Left lung (tissue), 10 donors: ENCODE data around the gene SDF4. TPM values are rescaled to one million over a fixed set of nuclear protein-coding genes. Genes with fewer than 3 reads are reported as not detected.

ENCODE experiments used
- ATAC-seq: fragments of 200-7000 bp; cut with Tn5 transposase; one replicate; pipeline ENCODE4 v1.9.1; 2020; ENCODE audit warnings: moderate library complexity
- DNase-seq, 4 donors: peaks; one replicate each; pipeline ENCODE4 v3.0.0-alpha.2; 2013 to 2020
- H3K27ac ChIP-seq, 2 donors: fragments of 200-600 bp; sonication (generic) in 1 of 2; one replicate each; pipeline versions ENCODE4 v1.5.0 to v1.8.0; 2020 to 2021
- H3K27me3 ChIP-seq, 2 donors: fragments of 200-600 bp; sonication (generic) in 1 of 2; one replicate each; pipeline versions ENCODE4 v1.5.0 to v1.8.0; 2020 to 2021
- H3K36me3 ChIP-seq, 2 donors: fragments of 200-600 bp; sonication (generic) in 1 of 2; one replicate each; pipeline versions ENCODE4 v1.5.0 to v1.8.0; 2020 to 2021
- H3K4me1 ChIP-seq, 2 donors: fragments of 200-600 bp; one replicate each; pipeline ENCODE4 v1.8.0; 2021
- H3K4me3 ChIP-seq, 2 donors: fragments of 200-600 bp; sonication (generic) in 1 of 2; one replicate each; pipeline versions ENCODE4 v1.5.0 to v1.8.0; 2020 to 2021; ENCODE audit warnings: mild to moderate bottlenecking in 1 of 2
- H3K9me3 ChIP-seq, 2 donors: fragments of 200-600 bp; sonication (generic) in 1 of 2; one replicate each; pipeline versions ENCODE4 v1.5.0 to v1.8.0; 2020 to 2021
- intact Hi-C, 2 donors: fragments of 100-400 bp; cut with DNase I; formaldehyde crosslinking; loops; one replicate each; pipeline versions ENCODE4 v1.11.2 to v1.14.2; 2022
- polyA plus RNA-seq, 6 donors: library from polyadenylated mRNA; unstranded; fragments of 120-200 nt; gene quantifications; one replicate each; pipeline ENCODE4 v1.2.1, GENCODE V29; 2013; ENCODE audit not compliant: insufficient read length in 6 of 6
- total RNA-seq, 2 donors: library from RNA; stranded (reverse); fragmentation: NEBNext Ultra II Directional; extraction: Animal tissue kit (Norgen Biotek cat#: 25700); gene quantifications; one replicate each; pipeline ENCODE4 v1.2.1, GENCODE V29; 2021
- TF ChIP-seq, protein P1 (sequence below), 2 donors: fragments of 200-600 bp; sonication (generic) in 1 of 2; IDR thresholded peaks; one replicate each; pipeline versions ENCODE4 v1.5.0 to v1.8.0; 2021; ENCODE audit warnings: antibody characterized with exemption in 2 of 2
- donor health status: DM: no; HTN: yes; CAD: no.
- donor health status: DM: no; HTN: no; CAD: no.

The SDF4 gene
- total and polyA plus RNA-seq, 8 donors = 86.7 to 166 (median 100) TPM

GRCh38 chr1:1208713-1209433 lies 22.9 kb downstream of the SDF4 start:
- H3K4me3 ChIP-seq = no peak overlapping the region
- H3K9me3 ChIP-seq = no peaks in the 10 kb centered on the region
- intact Hi-C loops = no loop called here
- DNase-seq (peak in 1 of 4 donors; percentile 75), ATAC-seq (no peak)
- peaks cover 7 to 53% of the 10 kb centered on the region in 2 donors for H3K4me1 ChIP-seq
- no peak overlapping the region for H3K27ac ChIP-seq
- TF ChIP-seq, protein P1, sequence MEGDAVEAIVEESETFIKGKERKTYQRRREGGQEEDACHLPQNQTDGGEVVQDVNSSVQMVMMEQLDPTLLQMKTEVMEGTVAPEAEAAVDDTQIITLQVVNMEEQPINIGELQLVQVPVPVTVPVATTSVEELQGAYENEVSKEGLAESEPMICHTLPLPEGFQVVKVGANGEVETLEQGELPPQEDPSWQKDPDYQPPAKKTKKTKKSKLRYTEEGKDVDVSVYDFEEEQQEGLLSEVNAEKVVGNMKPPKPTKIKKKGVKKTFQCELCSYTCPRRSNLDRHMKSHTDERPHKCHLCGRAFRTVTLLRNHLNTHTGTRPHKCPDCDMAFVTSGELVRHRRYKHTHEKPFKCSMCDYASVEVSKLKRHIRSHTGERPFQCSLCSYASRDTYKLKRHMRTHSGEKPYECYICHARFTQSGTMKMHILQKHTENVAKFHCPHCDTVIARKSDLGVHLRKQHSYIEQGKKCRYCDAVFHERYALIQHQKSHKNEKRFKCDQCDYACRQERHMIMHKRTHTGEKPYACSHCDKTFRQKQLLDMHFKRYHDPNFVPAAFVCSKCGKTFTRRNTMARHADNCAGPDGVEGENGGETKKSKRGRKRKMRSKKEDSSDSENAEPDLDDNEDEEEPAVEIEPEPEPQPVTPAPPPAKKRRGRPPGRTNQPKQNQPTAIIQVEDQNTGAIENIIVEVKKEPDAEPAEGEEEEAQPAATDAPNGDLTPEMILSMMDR (IDR thresholded peaks at IDR 0.05) = no peak
- peaks cover 18 to 77% of the 10 kb centered on the region in 2 donors for H3K27me3 ChIP-seq
- no peaks in the 10 kb centered on the region for H3K36me3 ChIP-seq

DNA sequence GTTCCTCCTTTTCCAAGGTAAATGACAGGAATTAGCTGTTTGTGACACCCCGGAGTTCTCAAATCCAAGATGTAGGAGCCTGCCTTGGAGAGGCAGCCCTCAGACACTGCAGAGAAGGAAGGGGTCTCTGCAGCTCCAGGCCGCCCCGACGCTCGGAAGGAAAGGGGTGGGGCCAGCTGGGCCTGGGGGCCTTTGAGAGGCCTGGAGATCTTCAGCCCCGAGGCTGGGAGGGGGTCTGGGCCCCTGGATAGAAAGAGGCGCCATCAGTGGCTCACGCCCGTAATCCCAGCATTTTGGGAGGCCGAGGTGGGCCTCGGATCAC lies 24.3 kb downstream of the SDF4 start:
- Histone ChIP-seq H3K4me3 (no peak overlapping the region), H3K4me1 (peaks cover 7 to 40% of the 10 kb centered on the region in 2 donors), H3K27ac (no peak overlapping the region), H3K27me3 (peaks cover 18 to 76% of the 10 kb centered on the region in 2 donors), H3K36me3 (no peaks in the 10 kb centered on the region), H3K9me3 (no peaks in the 10 kb centered on the region)
- TF ChIP-seq, protein P1 (IDR thresholded peaks at IDR 0.05) = no peak
- intact Hi-C loops = no loop called here
- ATAC-seq (no peak), DNase-seq (peak in 1 of 4 donors; percentile 53)

DNA sequence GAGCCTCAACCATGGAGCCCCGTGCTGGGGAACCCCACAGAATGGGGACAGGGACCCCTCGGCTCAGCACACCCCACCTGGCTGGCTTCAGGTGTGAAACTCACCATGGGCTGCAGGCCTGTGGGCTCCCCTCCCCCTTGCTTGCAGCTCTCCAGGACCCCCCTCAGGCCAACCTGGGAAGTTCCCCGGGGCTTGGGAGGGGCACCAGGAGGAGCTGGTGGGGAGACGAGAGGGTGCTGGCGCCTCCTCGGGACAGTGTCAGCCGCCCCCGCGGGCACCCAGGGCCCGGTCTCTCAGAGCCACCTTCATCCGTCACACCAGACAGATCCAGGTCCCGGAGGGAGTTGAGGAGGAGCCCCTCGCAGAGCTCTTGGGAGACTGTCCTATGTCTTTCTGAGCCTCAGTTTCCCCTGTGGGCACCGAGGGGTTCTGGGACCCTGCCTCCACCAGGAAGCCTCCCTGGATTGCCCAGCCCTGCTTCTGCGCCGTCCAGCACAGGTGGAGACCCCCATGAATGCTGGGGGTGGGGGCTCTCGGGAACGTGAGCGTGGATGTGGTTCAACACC lies 24.8 kb downstream of the SDF4 start:
- intact Hi-C loops = no loop called here
- ATAC-seq (no peak), DNase-seq (peak in 1 of 4 donors; percentile 56)
- no peaks in the 10 kb centered on the region for H3K9me3 ChIP-seq
- no peak overlapping the region for H3K4me3 ChIP-seq
- peaks cover 7 to 36% of the 10 kb centered on the region in 2 donors for H3K4me1 ChIP-seq
- no peaks in the 10 kb centered on the region for H3K36me3 ChIP-seq
- no peak overlapping the region for H3K27ac ChIP-seq
- H3K27me3 ChIP-seq = peaks cover 18 to 75% of the 10 kb centered on the region in 2 donors
- TF ChIP-seq, protein P1 (IDR thresholded peaks at IDR 0.05) = no peak

- TF ChIP-seq, protein P1 (IDR thresholded peaks at IDR 0.05) = no peak
- intact Hi-C loops = no loop called here
- H3K36me3 ChIP-seq = no peaks in the 10 kb centered on the region
- peak within 1 kb of the TSS in 1 of 2 donors; percentile 10 for H3K4me3 ChIP-seq
- ATAC-seq (peak; percentile 67), DNase-seq (peak in 2 of 4 donors; percentile 37 to 86)
- H3K27me3 ChIP-seq = peaks cover 18 to 73% of the 10 kb centered on the region in 2 donors
- H3K27ac ChIP-seq = no peak within 1 kb of the TSS
- H3K9me3 ChIP-seq = no peaks in the 10 kb centered on the region
- peaks cover 7 to 34% of the 10 kb centered on the region in 2 donors for H3K4me1 ChIP-seq
Measured at GRCh38 chr1:1206376-1206965, 25.3 kb downstream of the SDF4 start, which contains the start of gene TNFRSF18. Gene TNFRSF18, minus strand, starts transcription at chr1:1206592. Its CDS starts 21 bp downstream, at chr1:1206571.

- peak overlapping the region in 1 of 2 donors; percentile 10 for H3K4me3 ChIP-seq
- peaks cover 18 to 79% of the 10 kb centered on the region in 2 donors for H3K27me3 ChIP-seq
- no peak overlapping the region for H3K27ac ChIP-seq
- no peaks in the 10 kb centered on the region for H3K36me3 ChIP-seq
- TF ChIP-seq, protein P1 (IDR thresholded peaks at IDR 0.05) = no peak
- H3K9me3 ChIP-seq = no peaks in the 10 kb centered on the region
- intact Hi-C loops = no loop called here
- ATAC-seq (no peak), DNase-seq (peak in 1 of 4 donors; percentile 76)
- H3K4me1 ChIP-seq = peaks cover 7 to 40% of the 10 kb centered on the region in 2 donors
Measured at GRCh38 chr1:1205769-1206375, 25.9 kb downstream of the SDF4 start.
